WTC11 (cell line): ENCODE results near the gene CACNA1B. TPM values are rescaled to one million over a fixed set of nuclear protein-coding genes. Genes with fewer than 3 reads are reported as not detected.

Experiments
- ATAC-seq: fragments of 200-7000 bp; cut with Tn5 transposase; 2 replicates; pipeline ENCODE4 v1.10.0; 2021; ENCODE audit warnings: mild to moderate bottlenecking, moderate library complexity
- CTCF ChIA-PET: fragments of 300-600 bp; sonication (Branson Sonifier 250); formaldehyde crosslinking; loops from one replicate; lab custom pipeline; 2021; ENCODE audit warnings: antibody characterized with exemption; lab: Charles Lee
- POLR2A ChIA-PET: fragments of 350-600 bp; sonication (Branson Sonifier 250); formaldehyde crosslinking; loops from one replicate; lab custom pipeline; 2021; ENCODE audit warnings: antibody characterized with exemption; lab: Charles Lee
- DNase-seq: peaks from one replicate; pipeline ENCODE4 v3.0.0; 2021; ENCODE audit warnings: low spot score
- H3K27ac Mint-ChIP-seq: 2 replicates; pipeline ENCODE4 v1.8.0; 2021; ENCODE audit warnings: mixed read lengths
- H3K27me3 Mint-ChIP-seq: 2 replicates; pipeline ENCODE4 v1.8.0; 2021; ENCODE audit warnings: low read depth, mild to moderate bottlenecking, moderate library complexity, mixed read lengths
- H3K36me3 Mint-ChIP-seq: 2 replicates; pipeline ENCODE4 v1.8.0; 2021; ENCODE audit warnings: mixed read lengths
- H3K4me1 Mint-ChIP-seq: 2 replicates; pipeline ENCODE4 v1.8.0; 2022; ENCODE audit warnings: mixed read lengths
- H3K4me3 Mint-ChIP-seq: 2 replicates; pipeline ENCODE4 v1.8.0; 2021; ENCODE audit warnings: mild to moderate bottlenecking, moderate library complexity, mixed read lengths
- H3K9me3 Mint-ChIP-seq: 2 replicates; pipeline ENCODE4 v1.8.0; 2021; ENCODE audit warnings: mixed read lengths
- EMX1 ChIP-seq: fragments of 250-450 bp; sonication (Bioruptor Pico); IDR thresholded peaks from 2 replicates; pipeline ENCODE4 v1.8.0; 2021; ENCODE audit warnings: mild to moderate bottlenecking
- FOXJ3 ChIP-seq: sonication (generic); formaldehyde crosslinking; IDR thresholded peaks from 2 replicates; pipeline ENCODE4 v1.9.0; 2021; ENCODE audit warnings: missing genetic modification reagents, mild to moderate bottlenecking, borderline replicate concordance
- GRHL2 ChIP-seq: fragments of 250-450 bp; sonication (Bioruptor Pico); IDR thresholded peaks from 2 replicates; pipeline ENCODE4 v1.8.0; 2022; ENCODE audit warnings: mild to moderate bottlenecking, moderate library complexity; ENCODE audit not compliant: insufficient replicate concordance, severe bottlenecking
- HMGA2 ChIP-seq: fragments of 250-450 bp; sonication (Bioruptor Pico); IDR thresholded peaks from 2 replicates; pipeline ENCODE4 v1.4.0; 2021; ENCODE audit warnings: mild to moderate bottlenecking, moderate library complexity
- JAZF1 ChIP-seq: fragments of 250-450 bp; sonication (Bioruptor Pico); IDR thresholded peaks from 2 replicates; pipeline ENCODE4 v1.9.0; 2021; ENCODE audit warnings: moderate library complexity, mild to moderate bottlenecking, inconsistent platforms
- NFYB ChIP-seq: sonication (generic); formaldehyde crosslinking; conservative IDR thresholded peaks from 2 replicates; pipeline ENCODE4 v1.8.0; 2022; ENCODE audit warnings: low read depth, missing genetic modification reagents
- NR2C2 ChIP-seq: sonication (generic); formaldehyde crosslinking; IDR thresholded peaks from 2 replicates; pipeline ENCODE4 v1.8.0; 2022; ENCODE audit warnings: mild to moderate bottlenecking, missing genetic modification reagents
- OVOL2 ChIP-seq: fragments of 250-450 bp; sonication (Bioruptor Pico); IDR thresholded peaks from 2 replicates; pipeline ENCODE4 v1.9.0; 2021; ENCODE audit warnings: mild to moderate bottlenecking, borderline replicate concordance
- PRRX2 ChIP-seq: fragments of 250-450 bp; sonication (Bioruptor Pico); IDR thresholded peaks from 2 replicates; pipeline ENCODE4 v1.8.0; 2021; ENCODE audit warnings: mild to moderate bottlenecking
- RORB ChIP-seq: fragments of 250-450 bp; sonication (Bioruptor Pico); IDR thresholded peaks from 2 replicates; pipeline ENCODE4 v1.9.0; 2021; ENCODE audit warnings: mild to moderate bottlenecking
- TEAD4 ChIP-seq: sonication (generic); formaldehyde crosslinking; IDR thresholded peaks from 2 replicates; pipeline ENCODE4 v1.8.0; 2022; ENCODE audit warnings: mild to moderate bottlenecking, missing genetic modification reagents
- ZNF121 ChIP-seq: sonication (generic); formaldehyde crosslinking; IDR thresholded peaks from 2 replicates; pipeline ENCODE4 v1.8.0; 2023; ENCODE audit warnings: missing genetic modification reagents
- ZNF396 ChIP-seq: fragments of 250-450 bp; sonication (Bioruptor Pico); IDR thresholded peaks from 2 replicates; pipeline ENCODE4 v1.8.0; 2021; ENCODE audit warnings: mild to moderate bottlenecking, moderate library complexity, borderline replicate concordance
- ZNF671 ChIP-seq: fragments of 250-450 bp; sonication (Bioruptor Pico); IDR thresholded peaks from 2 replicates; pipeline ENCODE4 v1.8.0; 2021; ENCODE audit warnings: mild to moderate bottlenecking
- total RNA-seq: library from RNA; stranded (reverse); gene quantifications from 3 replicates; pipeline ENCODE4 v1.2.3, GENCODE V29; 2021
- TF ChIP-seq, protein P1 (sequence below): sonication (generic); formaldehyde crosslinking; IDR thresholded peaks from 2 replicates; pipeline ENCODE4 v1.8.0; 2023; ENCODE audit warnings: missing genetic modification reagents, mild to moderate bottlenecking, borderline replicate concordance
- TF ChIP-seq, protein P2 (sequence below): sonication (generic); formaldehyde crosslinking; IDR thresholded peaks from 2 replicates; pipeline ENCODE4 v1.8.1; 2022; ENCODE audit warnings: low read depth, mild to moderate bottlenecking, moderate library complexity, missing genetic modification reagents, borderline replicate concordance
- TF ChIP-seq, protein P3 (sequence below): sonication (generic); formaldehyde crosslinking; conservative IDR thresholded peaks from 2 replicates; pipeline ENCODE4 v1.8.1; 2022; ENCODE audit warnings: mild to moderate bottlenecking, missing genetic modification reagents
- TF ChIP-seq, protein P4 (sequence below): sonication (generic); formaldehyde crosslinking; IDR thresholded peaks from 2 replicates; pipeline ENCODE4 v1.8.0; 2023; ENCODE audit warnings: mild to moderate bottlenecking, missing genetic modification reagents
- TF ChIP-seq, protein P5 (sequence below): fragments of 250-450 bp; sonication (Bioruptor Pico); conservative IDR thresholded peaks from 2 replicates; pipeline ENCODE4 v1.9.0; 2021; ENCODE audit warnings: mild to moderate bottlenecking

The CACNA1B gene
- total RNA-seq, 1 experiment from 2014 or later, result 8.4 TPM

DNA sequence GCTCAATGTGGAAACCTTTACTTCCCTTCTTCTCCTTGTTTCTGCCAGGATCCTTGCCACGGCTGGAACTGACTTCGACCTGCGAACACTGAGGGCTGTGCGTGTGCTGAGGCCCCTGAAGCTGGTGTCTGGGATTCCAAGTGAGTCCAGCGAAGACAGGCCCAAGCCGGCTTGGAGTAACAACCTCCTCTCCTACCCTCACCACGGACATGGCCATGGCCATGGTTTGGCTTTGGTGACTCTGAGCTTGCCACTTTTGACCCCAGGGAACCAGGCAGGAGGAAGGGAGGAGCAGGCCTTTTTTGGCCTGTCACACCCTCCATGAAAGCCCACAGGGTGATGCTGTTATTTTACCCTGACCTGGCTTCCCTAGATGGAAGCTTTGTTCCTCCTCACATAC is 35.5 kb downstream of the CACNA1B start:
- ChIA-PET POLR2A (no interaction called here), CTCF (no interaction called here)
- H3K36me3 Mint-ChIP-seq, result peaks cover 19% of the 10 kb centered on the region
- TF ChIP-seq RORB (no peak), HMGA2 (CRISPR knock-in tag) (no peak), TEAD4 (CRISPR knock-in tag) (no peak), ZNF396 (CRISPR knock-in tag) (no peak), JAZF1 (no peak), ZNF671 (CRISPR knock-in tag) (no peak), FOXJ3 (CRISPR knock-in tag) (no peak), NR2C2 (no peak), EMX1 (no peak), OVOL2 (CRISPR knock-in tag) (no peak), NFYB (CRISPR knock-in tag) (no peak), PRRX2 (CRISPR knock-in tag) (no peak), GRHL2 (no peak), ZNF121 (CRISPR knock-in tag) (no peak)
- TF ChIP-seq, protein P1, sequence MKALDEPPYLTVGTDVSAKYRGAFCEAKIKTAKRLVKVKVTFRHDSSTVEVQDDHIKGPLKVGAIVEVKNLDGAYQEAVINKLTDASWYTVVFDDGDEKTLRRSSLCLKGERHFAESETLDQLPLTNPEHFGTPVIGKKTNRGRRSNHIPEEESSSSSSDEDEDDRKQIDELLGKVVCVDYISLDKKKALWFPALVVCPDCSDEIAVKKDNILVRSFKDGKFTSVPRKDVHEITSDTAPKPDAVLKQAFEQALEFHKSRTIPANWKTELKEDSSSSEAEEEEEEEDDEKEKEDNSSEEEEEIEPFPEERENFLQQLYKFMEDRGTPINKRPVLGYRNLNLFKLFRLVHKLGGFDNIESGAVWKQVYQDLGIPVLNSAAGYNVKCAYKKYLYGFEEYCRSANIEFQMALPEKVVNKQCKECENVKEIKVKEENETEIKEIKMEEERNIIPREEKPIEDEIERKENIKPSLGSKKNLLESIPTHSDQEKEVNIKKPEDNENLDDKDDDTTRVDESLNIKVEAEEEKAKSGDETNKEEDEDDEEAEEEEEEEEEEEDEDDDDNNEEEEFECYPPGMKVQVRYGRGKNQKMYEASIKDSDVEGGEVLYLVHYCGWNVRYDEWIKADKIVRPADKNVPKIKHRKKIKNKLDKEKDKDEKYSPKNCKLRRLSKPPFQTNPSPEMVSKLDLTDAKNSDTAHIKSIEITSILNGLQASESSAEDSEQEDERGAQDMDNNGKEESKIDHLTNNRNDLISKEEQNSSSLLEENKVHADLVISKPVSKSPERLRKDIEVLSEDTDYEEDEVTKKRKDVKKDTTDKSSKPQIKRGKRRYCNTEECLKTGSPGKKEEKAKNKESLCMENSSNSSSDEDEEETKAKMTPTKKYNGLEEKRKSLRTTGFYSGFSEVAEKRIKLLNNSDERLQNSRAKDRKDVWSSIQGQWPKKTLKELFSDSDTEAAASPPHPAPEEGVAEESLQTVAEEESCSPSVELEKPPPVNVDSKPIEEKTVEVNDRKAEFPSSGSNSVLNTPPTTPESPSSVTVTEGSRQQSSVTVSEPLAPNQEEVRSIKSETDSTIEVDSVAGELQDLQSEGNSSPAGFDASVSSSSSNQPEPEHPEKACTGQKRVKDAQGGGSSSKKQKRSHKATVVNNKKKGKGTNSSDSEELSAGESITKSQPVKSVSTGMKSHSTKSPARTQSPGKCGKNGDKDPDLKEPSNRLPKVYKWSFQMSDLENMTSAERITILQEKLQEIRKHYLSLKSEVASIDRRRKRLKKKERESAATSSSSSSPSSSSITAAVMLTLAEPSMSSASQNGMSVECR, result no peak
- TF ChIP-seq, protein P2, sequence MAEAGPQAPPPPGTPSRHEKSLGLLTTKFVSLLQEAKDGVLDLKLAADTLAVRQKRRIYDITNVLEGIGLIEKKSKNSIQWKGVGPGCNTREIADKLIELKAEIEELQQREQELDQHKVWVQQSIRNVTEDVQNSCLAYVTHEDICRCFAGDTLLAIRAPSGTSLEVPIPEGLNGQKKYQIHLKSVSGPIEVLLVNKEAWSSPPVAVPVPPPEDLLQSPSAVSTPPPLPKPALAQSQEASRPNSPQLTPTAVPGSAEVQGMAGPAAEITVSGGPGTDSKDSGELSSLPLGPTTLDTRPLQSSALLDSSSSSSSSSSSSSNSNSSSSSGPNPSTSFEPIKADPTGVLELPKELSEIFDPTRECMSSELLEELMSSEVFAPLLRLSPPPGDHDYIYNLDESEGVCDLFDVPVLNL, result no peak
- TF ChIP-seq, protein P3, sequence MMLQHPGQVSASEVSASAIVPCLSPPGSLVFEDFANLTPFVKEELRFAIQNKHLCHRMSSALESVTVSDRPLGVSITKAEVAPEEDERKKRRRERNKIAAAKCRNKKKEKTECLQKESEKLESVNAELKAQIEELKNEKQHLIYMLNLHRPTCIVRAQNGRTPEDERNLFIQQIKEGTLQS (CRISPR knock-in tag), result no peak
- TF ChIP-seq, protein P4, sequence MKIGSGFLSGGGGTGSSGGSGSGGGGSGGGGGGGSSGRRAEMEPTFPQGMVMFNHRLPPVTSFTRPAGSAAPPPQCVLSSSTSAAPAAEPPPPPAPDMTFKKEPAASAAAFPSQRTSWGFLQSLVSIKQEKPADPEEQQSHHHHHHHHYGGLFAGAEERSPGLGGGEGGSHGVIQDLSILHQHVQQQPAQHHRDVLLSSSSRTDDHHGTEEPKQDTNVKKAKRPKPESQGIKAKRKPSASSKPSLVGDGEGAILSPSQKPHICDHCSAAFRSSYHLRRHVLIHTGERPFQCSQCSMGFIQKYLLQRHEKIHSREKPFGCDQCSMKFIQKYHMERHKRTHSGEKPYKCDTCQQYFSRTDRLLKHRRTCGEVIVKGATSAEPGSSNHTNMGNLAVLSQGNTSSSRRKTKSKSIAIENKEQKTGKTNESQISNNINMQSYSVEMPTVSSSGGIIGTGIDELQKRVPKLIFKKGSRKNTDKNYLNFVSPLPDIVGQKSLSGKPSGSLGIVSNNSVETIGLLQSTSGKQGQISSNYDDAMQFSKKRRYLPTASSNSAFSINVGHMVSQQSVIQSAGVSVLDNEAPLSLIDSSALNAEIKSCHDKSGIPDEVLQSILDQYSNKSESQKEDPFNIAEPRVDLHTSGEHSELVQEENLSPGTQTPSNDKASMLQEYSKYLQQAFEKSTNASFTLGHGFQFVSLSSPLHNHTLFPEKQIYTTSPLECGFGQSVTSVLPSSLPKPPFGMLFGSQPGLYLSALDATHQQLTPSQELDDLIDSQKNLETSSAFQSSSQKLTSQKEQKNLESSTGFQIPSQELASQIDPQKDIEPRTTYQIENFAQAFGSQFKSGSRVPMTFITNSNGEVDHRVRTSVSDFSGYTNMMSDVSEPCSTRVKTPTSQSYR (CRISPR knock-in tag), result no peak
- no peak for DNase-seq
- no peak for ATAC-seq
- no peak overlapping the region for H3K4me3 Mint-ChIP-seq
- no peak overlapping the region for H3K27ac Mint-ChIP-seq
- H3K4me1 Mint-ChIP-seq, result no peaks in the 10 kb centered on the region
- no peaks in the 10 kb centered on the region for H3K9me3 Mint-ChIP-seq
- H3K27me3 Mint-ChIP-seq, result no peaks in the 10 kb centered on the region

DNA sequence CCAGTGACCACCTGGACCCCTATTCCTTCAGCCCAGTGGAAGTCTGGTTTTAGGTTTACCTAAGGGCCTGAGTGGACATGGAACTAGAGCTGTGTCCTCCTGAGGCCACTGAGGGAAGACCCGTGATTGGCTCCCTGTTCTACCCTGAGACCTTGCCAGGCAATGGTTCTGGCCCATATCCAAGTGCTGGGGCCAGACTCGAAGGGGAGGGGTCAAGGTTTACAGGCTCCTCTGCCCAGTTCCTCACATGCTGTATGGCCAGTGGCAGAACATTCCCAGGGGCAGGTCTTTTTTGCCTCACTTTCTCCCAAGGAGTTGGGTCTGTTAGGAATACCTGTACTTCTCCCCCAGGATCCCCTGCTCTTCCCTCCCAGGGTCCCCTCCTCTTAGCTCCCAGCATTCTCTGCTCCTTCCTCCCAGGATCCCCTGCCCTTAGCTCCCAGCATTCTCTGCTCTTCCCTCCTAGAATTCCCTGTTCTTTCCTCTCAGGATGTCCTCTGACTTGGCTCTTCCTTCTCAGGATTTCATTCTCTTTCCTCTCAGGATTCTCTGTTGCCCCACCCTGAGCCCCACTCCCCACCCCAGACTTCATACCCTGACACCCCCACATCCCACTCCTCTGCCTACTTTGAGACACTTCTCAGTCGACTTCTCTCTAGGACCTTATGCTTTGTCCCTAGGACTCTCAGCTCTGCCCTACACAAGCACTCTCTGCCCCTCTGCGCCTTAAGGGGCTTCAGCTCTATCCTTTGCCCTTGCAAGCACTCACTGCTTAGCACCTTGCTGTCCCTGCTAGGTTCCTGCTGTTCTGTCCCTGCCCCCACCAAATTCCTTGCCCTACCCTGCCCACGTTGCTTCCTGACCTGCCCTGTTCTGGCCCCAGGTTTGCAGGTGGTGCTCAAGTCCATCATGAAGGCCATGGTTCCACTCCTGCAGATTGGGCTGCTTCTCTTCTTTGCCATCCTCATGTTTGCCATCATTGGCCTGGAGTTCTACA is 36.5 kb downstream of the CACNA1B start:
- Mint-ChIP-seq H3K9me3 (no peaks in the 10 kb centered on the region), H3K4me3 (no peak overlapping the region), H3K27me3 (no peaks in the 10 kb centered on the region)
- no peak for DNase-seq
- TF ChIP-seq, protein P2, result no peak
- TF ChIP-seq, protein P5, sequence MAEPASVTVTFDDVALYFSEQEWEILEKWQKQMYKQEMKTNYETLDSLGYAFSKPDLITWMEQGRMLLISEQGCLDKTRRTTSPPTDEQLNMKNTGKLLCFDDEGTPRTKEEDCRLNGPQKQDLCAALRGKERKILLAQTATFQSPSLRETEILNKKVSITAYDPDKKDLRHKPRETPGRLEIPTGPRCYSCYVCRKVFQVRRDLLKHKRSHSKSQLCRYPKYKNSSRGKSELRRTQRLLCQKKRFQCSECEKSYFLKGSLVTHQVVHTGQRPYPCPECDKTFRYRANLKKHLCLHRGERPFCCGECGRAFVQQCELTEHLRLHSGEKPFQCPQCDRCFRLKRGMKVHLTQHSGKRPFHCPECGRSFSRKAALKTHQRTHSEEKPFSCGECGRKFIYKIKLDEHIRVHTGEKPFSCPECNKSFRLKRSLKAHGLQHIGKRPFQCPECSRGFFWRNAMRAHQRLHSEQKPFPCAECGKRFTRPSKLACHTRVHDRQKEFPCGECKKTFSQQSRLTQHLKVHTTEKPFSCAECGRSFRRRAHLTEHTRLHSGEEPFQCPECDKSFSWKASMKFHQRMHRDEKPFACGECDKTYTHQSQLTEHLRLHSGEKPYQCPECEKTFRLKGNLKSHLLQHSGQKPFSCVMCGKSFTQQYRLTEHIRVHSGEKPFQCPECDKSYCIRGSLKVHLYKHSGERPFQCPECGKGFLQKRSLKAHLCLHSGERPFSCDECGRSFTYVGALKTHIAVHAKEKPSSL (CRISPR knock-in tag), result no peak
- TF ChIP-seq NR2C2, result no peak
- TF ChIP-seq, all 79 proteins: peak for 0
- H3K27ac Mint-ChIP-seq, result no peak overlapping the region
- CTCF ChIA-PET, result no interaction called here
- no peak for ATAC-seq
- POLR2A ChIA-PET, result no interaction called here
- H3K36me3 Mint-ChIP-seq, result peaks cover 20% of the 10 kb centered on the region
- no peaks in the 10 kb centered on the region for H3K4me1 Mint-ChIP-seq
